Calu3 (cell line): Measurements from ENCODE around the gene PODN. TPM values are rescaled to one million over a fixed set of nuclear protein-coding genes. Genes with fewer than 3 reads are reported as not detected.

Experiments used
- BruUV-seq: library from RNA; stranded (reverse); fragments of 400-500 nt; replicated peaks from 2 replicates; lab custom pipeline; 2021; lab: Mats Ljungman, UMichigan
- CTCF ChIA-PET: fragments of 300-600 bp; sonication (Branson Sonifier 250); formaldehyde crosslinking; loops from one replicate; lab custom pipeline; 2022; ENCODE audit warnings: antibody characterized with exemption; lab: Charles Lee
- DNase-seq: peaks from one replicate; pipeline ENCODE4 v3.0.0; 2022
- H3K27ac Mint-ChIP-seq: one replicate; pipeline ENCODE4 v1.8.0; 2022; ENCODE audit warnings: mixed read lengths; ENCODE audit not compliant: unreplicated experiment
- H3K27me3 Mint-ChIP-seq: one replicate; pipeline ENCODE4 v1.8.0; 2022; ENCODE audit warnings: mixed read lengths; ENCODE audit not compliant: unreplicated experiment
- H3K36me3 Mint-ChIP-seq: one replicate; pipeline ENCODE4 v1.8.0; 2022; ENCODE audit warnings: mild to moderate bottlenecking, moderate library complexity, mixed read lengths; ENCODE audit not compliant: insufficient read depth, unreplicated experiment
- H3K4me1 Mint-ChIP-seq: one replicate; pipeline ENCODE4 v1.8.0; 2022; ENCODE audit warnings: mild to moderate bottlenecking, low read depth, mixed read lengths; ENCODE audit not compliant: unreplicated experiment
- H3K4me3 Mint-ChIP-seq: one replicate; pipeline ENCODE4 v1.8.0; 2022; ENCODE audit warnings: mild to moderate bottlenecking, low read depth, moderate library complexity, mixed read lengths; ENCODE audit not compliant: unreplicated experiment
- H3K9me3 Mint-ChIP-seq: one replicate; pipeline ENCODE4 v1.8.0; 2022; ENCODE audit warnings: low read depth, mixed read lengths; ENCODE audit not compliant: unreplicated experiment
- intact Hi-C: fragments of 100-400 bp; cut with micrococcal nuclease; formaldehyde crosslinking; loops from one replicate; pipeline ENCODE4 v1.10.0; 2022; ENCODE audit not compliant: unreplicated experiment
- total RNA-seq: library from RNA; stranded (reverse); gene quantifications from 2 replicates; pipeline ENCODE4 v1.2.3, GENCODE V29; 2022
- TF ChIP-seq, protein P1 (sequence below): fragments of 200-600 bp; IDR thresholded peaks from one replicate; pipeline ENCODE4 v1.8.0; 2022; ENCODE audit warnings: antibody characterized with exemption; ENCODE audit not compliant: unreplicated experiment

PODN gene
- total RNA-seq, 1 experiment from 2014 or later = not detected

DNA sequence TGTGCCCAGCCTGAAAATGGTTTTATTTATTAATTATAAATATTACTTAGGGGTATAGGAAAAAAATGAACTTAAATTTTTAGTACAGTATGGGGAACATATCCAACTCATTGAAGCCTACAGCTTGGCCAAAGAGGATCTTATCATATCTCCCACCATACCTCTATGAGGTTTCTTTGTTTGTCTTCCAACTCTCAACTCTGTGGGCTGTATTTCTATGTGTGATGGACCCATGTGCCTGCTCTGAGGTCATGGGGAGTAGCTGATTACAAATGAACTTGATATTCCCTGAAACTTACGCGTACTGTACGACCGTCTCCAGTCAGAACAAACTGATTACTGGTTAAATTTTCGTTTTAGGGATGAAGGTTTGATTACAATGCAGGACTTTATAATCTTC is 41.4 kb upstream of the PODN start:
- no peak overlapping the region for H3K4me3 Mint-ChIP-seq
- CTCF ChIA-PET = no interaction called here

DNA sequence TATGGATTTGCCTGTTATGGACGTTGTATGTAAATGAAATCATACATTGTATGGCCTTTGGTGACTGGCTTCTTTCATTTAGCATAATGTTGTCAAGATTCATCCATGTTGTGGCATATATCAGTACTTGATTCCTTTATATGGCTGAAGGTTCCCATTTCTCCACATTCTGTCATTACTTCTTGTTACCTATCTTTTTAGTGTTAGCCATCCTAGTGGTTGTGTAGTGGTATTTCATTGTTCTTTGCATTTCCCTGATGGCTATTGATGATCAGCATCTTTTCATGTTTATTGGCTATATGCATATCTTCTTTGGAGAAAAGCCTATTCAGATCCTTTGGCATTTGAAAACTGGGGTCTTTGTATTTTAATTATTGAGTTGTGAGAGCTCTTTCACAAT is 39.8 kb upstream of the PODN start:
- CTCF ChIA-PET = no interaction called here
- Mint-ChIP-seq H3K4me1 (no peaks in the 10 kb centered on the region), H3K36me3 (no peaks in the 10 kb centered on the region), H3K27ac (no peak overlapping the region), H3K9me3 (no peaks in the 10 kb centered on the region), H3K27me3 (no peaks in the 10 kb centered on the region), H3K4me3 (no peak overlapping the region)
- BruUV-seq = no TSS peak
- no peak for DNase-seq
- TF ChIP-seq, protein P1, sequence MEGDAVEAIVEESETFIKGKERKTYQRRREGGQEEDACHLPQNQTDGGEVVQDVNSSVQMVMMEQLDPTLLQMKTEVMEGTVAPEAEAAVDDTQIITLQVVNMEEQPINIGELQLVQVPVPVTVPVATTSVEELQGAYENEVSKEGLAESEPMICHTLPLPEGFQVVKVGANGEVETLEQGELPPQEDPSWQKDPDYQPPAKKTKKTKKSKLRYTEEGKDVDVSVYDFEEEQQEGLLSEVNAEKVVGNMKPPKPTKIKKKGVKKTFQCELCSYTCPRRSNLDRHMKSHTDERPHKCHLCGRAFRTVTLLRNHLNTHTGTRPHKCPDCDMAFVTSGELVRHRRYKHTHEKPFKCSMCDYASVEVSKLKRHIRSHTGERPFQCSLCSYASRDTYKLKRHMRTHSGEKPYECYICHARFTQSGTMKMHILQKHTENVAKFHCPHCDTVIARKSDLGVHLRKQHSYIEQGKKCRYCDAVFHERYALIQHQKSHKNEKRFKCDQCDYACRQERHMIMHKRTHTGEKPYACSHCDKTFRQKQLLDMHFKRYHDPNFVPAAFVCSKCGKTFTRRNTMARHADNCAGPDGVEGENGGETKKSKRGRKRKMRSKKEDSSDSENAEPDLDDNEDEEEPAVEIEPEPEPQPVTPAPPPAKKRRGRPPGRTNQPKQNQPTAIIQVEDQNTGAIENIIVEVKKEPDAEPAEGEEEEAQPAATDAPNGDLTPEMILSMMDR = no peak
- intact Hi-C loops = no loop called here

More for the DNA sequence above, 41.4 kb upstream of the PODN start:
- Mint-ChIP-seq H3K27me3 (no peaks in the 10 kb centered on the region), H3K9me3 (no peaks in the 10 kb centered on the region), H3K4me1 (peaks cover 15% of the 10 kb centered on the region), H3K27ac (no peak overlapping the region), H3K36me3 (peaks cover under 1% of the 10 kb centered on the region)
- intact Hi-C loops = no loop called here
- BruUV-seq = no TSS peak
- no peak for DNase-seq
- TF ChIP-seq, protein P1 = no peak

DNA sequence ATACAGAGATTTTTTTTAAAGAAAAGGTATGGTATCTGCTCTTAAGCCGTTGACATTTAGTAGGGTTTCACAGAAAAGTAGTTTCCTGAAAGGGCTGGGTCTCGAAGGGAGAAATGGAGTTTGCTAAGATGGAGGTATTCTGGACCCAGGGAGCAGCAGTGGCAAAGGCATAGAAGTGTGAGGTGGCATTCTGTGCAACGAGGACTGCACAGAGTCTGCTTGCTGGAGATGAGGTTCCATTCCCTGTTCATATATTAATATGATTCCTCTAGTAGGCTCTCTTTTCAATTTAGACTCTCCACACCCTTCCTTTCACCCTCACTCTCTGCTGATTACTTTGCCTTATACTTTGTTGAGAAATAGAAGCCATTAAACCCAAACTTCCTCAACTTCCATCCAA is 38.5 kb upstream of the PODN start:
- Mint-ChIP-seq H3K4me1 (no peaks in the 10 kb centered on the region), H3K9me3 (no peaks in the 10 kb centered on the region), H3K36me3 (no peaks in the 10 kb centered on the region), H3K27ac (no peak overlapping the region), H3K4me3 (no peak overlapping the region), H3K27me3 (no peaks in the 10 kb centered on the region)
- TF ChIP-seq, protein P1 = no peak
- intact Hi-C loops = no loop called here
- CTCF ChIA-PET = no interaction called here
- no TSS peak for BruUV-seq
- no peak for DNase-seq

DNA sequence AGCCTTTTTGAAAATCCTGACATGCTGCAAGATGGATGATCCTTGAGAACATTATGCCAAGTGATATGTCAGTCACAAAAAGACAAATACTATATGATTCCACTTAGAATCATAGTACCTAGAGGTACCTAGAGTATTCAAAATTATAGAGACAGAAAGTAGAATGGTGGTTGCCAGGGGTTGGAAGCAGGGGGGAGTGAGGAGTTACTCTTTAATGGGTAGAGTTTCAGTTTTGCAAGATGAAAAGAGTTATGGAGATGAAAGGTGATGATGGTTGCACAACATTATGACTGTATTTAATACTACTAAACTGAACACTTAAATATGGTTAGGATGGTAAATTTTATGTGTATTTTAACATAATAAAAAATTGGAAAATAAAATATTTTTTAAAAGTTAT is 37.9 kb upstream of the PODN start:
- Mint-ChIP-seq H3K27me3 (no peaks in the 10 kb centered on the region), H3K36me3 (no peaks in the 10 kb centered on the region), H3K4me1 (no peaks in the 10 kb centered on the region), H3K4me3 (no peak overlapping the region), H3K9me3 (no peaks in the 10 kb centered on the region), H3K27ac (no peak overlapping the region)
- DNase-seq = no peak
- BruUV-seq = no TSS peak
- TF ChIP-seq, protein P1 = no peak
- intact Hi-C loops = no loop called here
- CTCF ChIA-PET = no interaction called here
